SK-N-SH (cell line): ENCODE measurements around the gene LMX1A. TPM values are rescaled to one million over a fixed set of nuclear protein-coding genes. Genes with fewer than 3 reads are reported as not detected.

ENCODE experiments used
- CTCF ChIA-PET: fragments of 300-600, 350-600 bp; formaldehyde crosslinking; extraction: SDS; loops from one replicate; lab custom pipeline; 2021; lab: Yijun Ruan, JAX
- POLR2A ChIA-PET: fragments of 350-600 bp; sonication (Branson Sonifier 250); formaldehyde crosslinking; extraction: SDS; loops from one replicate; lab custom pipeline; 2020; ENCODE audit warnings: antibody characterized with exemption, inconsistent platforms; lab: Yijun Ruan, JAX
- DNase-seq: peaks from one replicate; pipeline ENCODE4 v3.0.0; 2012
- H2AFZ ChIP-seq: fragments of 200-600 bp; sonication (generic); 2 replicates; pipeline ENCODE4 v1.8.1; 2016; ENCODE audit warnings: antibody characterized with exemption, mild to moderate bottlenecking, low read depth
- H3F3A ChIP-seq: fragments of 200-600 bp; sonication (generic); replicated peaks from 2 replicates; pipeline ENCODE3; 2016; ENCODE audit warnings: antibody characterized with exemption, mild to moderate bottlenecking; ENCODE audit not compliant: insufficient read depth
- H3K27ac ChIP-seq, 2 experiments: fragments of 200-500 bp in 1 of 2; fragments of 200-600 bp in 1 of 2; sonication (Bioruptor generic) in 1 of 2; sonication (generic), shearing (Covaris generic) in 1 of 2; 2 replicates each; pipeline versions ENCODE4 v1.5.1 to v1.6.1; 2014 to 2016; ENCODE audit warnings: low read depth in 2 of 2, inconsistent platforms in 1 of 2, low read length in 1 of 2, mild to moderate bottlenecking in 1 of 2, mixed read lengths in 1 of 2
- H3K27me3 ChIP-seq: fragments of 200-600 bp; sonication (generic), shearing (Covaris generic); 2 replicates; pipeline ENCODE4 v1.6.1; 2016; ENCODE audit warnings: mixed run types; ENCODE audit not compliant: insufficient read depth
- H3K36me3 ChIP-seq, 2 experiments: fragments of 200-500 bp in 1 of 2; fragments of 200-600 bp in 1 of 2; sonication (Bioruptor generic) in 1 of 2; sonication (generic) in 1 of 2; replicated peaks in 1 of 2; 2 replicates each; pipeline versions ENCODE3 to v1.5.1; 2014 to 2016; ENCODE audit warnings: low read length in 1 of 2, mild to moderate bottlenecking in 1 of 2; ENCODE audit not compliant: insufficient read depth in 2 of 2, control insufficient read depth in 1 of 2
- H3K4me1 ChIP-seq, 2 experiments: fragments of 200-500 bp in 1 of 2; fragments of 200-600 bp in 1 of 2; sonication (Bioruptor generic) in 1 of 2; sonication (generic), shearing (Covaris generic) in 1 of 2; 2 replicates each; pipeline versions ENCODE4 v1.5.1 to v1.6.1; 2014 to 2016; ENCODE audit warnings: low read depth in 1 of 2, low read length in 1 of 2, mixed run types in 1 of 2; ENCODE audit not compliant: insufficient read depth in 2 of 2, control insufficient read depth in 1 of 2
- H3K4me2 ChIP-seq: fragments of 200-600 bp; sonication (generic), shearing (Covaris generic); 2 replicates; pipeline ENCODE4 v1.6.1; 2017; ENCODE audit warnings: mixed run types
- H3K4me3 ChIP-seq, 2 experiments: fragments of 200-500 bp in 1 of 2; fragments of 200-600 bp in 1 of 2; sonication (Bioruptor generic) in 1 of 2; sonication (generic), shearing (Covaris generic) in 1 of 2; 2 replicates each; pipeline versions ENCODE4 v1.5.1 to v1.8.1; 2014 to 2016; ENCODE audit warnings: low read depth in 2 of 2, inconsistent platforms in 1 of 2, low read length in 1 of 2, mild to moderate bottlenecking in 1 of 2, mixed read lengths in 1 of 2, moderate library complexity in 1 of 2
- H3K79me2 ChIP-seq: fragments of 200-600 bp; sonication (generic); 2 replicates; pipeline ENCODE4 v1.8.1; 2017; ENCODE audit warnings: mild to moderate bottlenecking; ENCODE audit not compliant: insufficient read depth
- H3K9ac ChIP-seq: fragments of 200-600 bp; sonication (generic); 2 replicates; pipeline ENCODE4 v1.6.1; 2017; ENCODE audit warnings: mixed run types
- H3K9me2 ChIP-seq: fragments of 200-600 bp; sonication (generic); 2 replicates; pipeline ENCODE4 v1.6.1; 2017; ENCODE audit warnings: mixed run types
- H3K9me3 ChIP-seq: fragments of 200-600 bp; sonication (generic); 2 replicates; pipeline ENCODE4 v1.6.1; 2017; ENCODE audit warnings: mixed run types, mild to moderate bottlenecking, moderate library complexity
- H4K20me1 ChIP-seq: fragments of 200-600 bp; sonication (generic); 2 replicates; pipeline ENCODE4 v1.6.1; 2017; ENCODE audit warnings: mild to moderate bottlenecking, mixed run types; ENCODE audit not compliant: insufficient read depth
- CHD2 ChIP-seq: fragments of 150-350 bp; IDR thresholded peaks from 2 replicates; pipeline ENCODE4 v1.6.1; 2018; ENCODE audit warnings: low read length; ENCODE audit not compliant: partially characterized antibody
- ELF1 ChIP-seq: IDR thresholded peaks from 2 replicates; pipeline ENCODE4 v1.4.0; 2012
- EP300 ChIP-seq, 2 experiments: IDR thresholded peaks; 2 replicates each; pipeline versions ENCODE4 v1.4.0 to v1.6.1; 2012; ENCODE audit warnings: borderline replicate concordance in 1 of 2, low read depth in 1 of 2, low read length in 1 of 2
- FOSL2 ChIP-seq: IDR thresholded peaks from 2 replicates; pipeline ENCODE4 v1.4.0; 2012; ENCODE audit warnings: low read depth, mild to moderate bottlenecking, moderate library complexity, borderline replicate concordance
- MAX ChIP-seq: IDR thresholded peaks from 2 replicates; pipeline ENCODE4 v1.4.0; 2012; ENCODE audit warnings: low read depth
- MXI1 ChIP-seq: IDR thresholded peaks from 2 replicates; pipeline ENCODE4 v1.6.1; 2012; ENCODE audit warnings: mild to moderate bottlenecking, low read depth, low read length, improper control_type of control experiment
- NFIC ChIP-seq: IDR thresholded peaks from 2 replicates; pipeline ENCODE4 v1.4.0; 2012; ENCODE audit warnings: borderline replicate concordance
- NRF1 ChIP-seq: IDR thresholded peaks from 2 replicates; pipeline ENCODE4 v1.6.1; 2012; ENCODE audit warnings: low read depth, mild to moderate bottlenecking, low read length
- POLR2AphosphoS5 ChIP-seq: IDR thresholded peaks from 2 replicates; pipeline ENCODE4 v1.6.1; 2012; ENCODE audit warnings: low read depth, low read length
- SIN3A ChIP-seq: IDR thresholded peaks from 2 replicates; pipeline ENCODE4 v1.6.1; 2012; ENCODE audit warnings: low read depth, mild to moderate bottlenecking, low read length, moderate library complexity, borderline replicate concordance
- SMC3 ChIP-seq: IDR thresholded peaks from 2 replicates; pipeline ENCODE4 v1.6.1; 2012; ENCODE audit warnings: low read depth, low read length, improper control_type of control experiment
- TCF12 ChIP-seq: IDR thresholded peaks from 2 replicates; pipeline ENCODE4 v1.4.0; 2012
- TEAD4 ChIP-seq: IDR thresholded peaks from 2 replicates; pipeline ENCODE4 v1.4.0; 2012; ENCODE audit warnings: mild to moderate bottlenecking, borderline replicate concordance; ENCODE audit not compliant: insufficient read depth
- YY1 ChIP-seq: IDR thresholded peaks from 2 replicates; pipeline ENCODE4 v1.4.0; 2012; ENCODE audit warnings: low read depth, mild to moderate bottlenecking
- WGBS: methylation state at CpG from one replicate; pipeline ENCODE4 v1.1.6; 2017; ENCODE audit warnings: low lambda C conversion rate; 5-methylcytosine and 5-hydroxymethylcytosine counted together
- polyA plus RNA-seq, 3 experiments: library from polyadenylated mRNA; depleted of rRNA; stranded (reverse); fragments of >200 nt; gene quantifications; 2 replicates each; pipeline ENCODE4 v1.2.3, GENCODE V29; 2012
- TF ChIP-seq, protein P1 (sequence below): fragments of 150-350 bp; IDR thresholded peaks from 2 replicates; pipeline ENCODE4 v1.6.1; 2016; ENCODE audit warnings: mild to moderate bottlenecking, low read depth, low read length
- TF ChIP-seq, protein P2 (sequence below): IDR thresholded peaks from 2 replicates; pipeline ENCODE4 v1.4.0; 2012; ENCODE audit warnings: low read depth, borderline replicate concordance
- TF ChIP-seq, protein P3 (sequence below): fragments of 150-350 bp; IDR thresholded peaks from 2 replicates; pipeline ENCODE4 v1.6.1; 2017; ENCODE audit warnings: antibody characterized with exemption, low read length, low read depth, borderline replicate concordance

LMX1A gene
- polyA plus RNA-seq, 1 of the 3 experiments (the other 2 are of a cell fraction) = not detected

GRCh38 chr1:165189011-165189410 is 167.5 kb downstream of the LMX1A start (continued):
- TF ChIP-seq TCF12 (no peak), SIN3A (no peak), MXI1 (no peak), FOSL2 (no peak)

- no peaks in the 10 kb centered on the region for H3K27me3 ChIP-seq
- no peaks in the 10 kb centered on the region for H3F3A ChIP-seq
- no peak overlapping the region for H3K4me2 ChIP-seq
- WGBS = 9% methylated on average over 3 of the region's 3 CpGs
- no peaks in the 10 kb centered on the region for H3K9me2 ChIP-seq
- ChIA-PET CTCF (no interaction called here), POLR2A (no interaction called here)
- H3K4me3 ChIP-seq = no peak overlapping the region
- no peaks in the 10 kb centered on the region for H3K9me3 ChIP-seq
- H3K79me2 ChIP-seq = no peaks in the 10 kb centered on the region
- no peak overlapping the region for H3K9ac ChIP-seq
- TF ChIP-seq POLR2AphosphoS5 (no peak), NRF1 (no peak), MAX (no peak), YY1 (no peak), TEAD4 (no peak), TCF12 (no peak), EP300 (IDR thresholded peaks at IDR 0.05; ENCODE audit: borderline replicate concordance in 1 of 2, low read depth in 1 of 2, low read length in 1 of 2) (no peak), CHD2 (no peak), ELF1 (no peak), SMC3 (no peak), SIN3A (no peak), NFIC (no peak)
- TF ChIP-seq, protein P1, sequence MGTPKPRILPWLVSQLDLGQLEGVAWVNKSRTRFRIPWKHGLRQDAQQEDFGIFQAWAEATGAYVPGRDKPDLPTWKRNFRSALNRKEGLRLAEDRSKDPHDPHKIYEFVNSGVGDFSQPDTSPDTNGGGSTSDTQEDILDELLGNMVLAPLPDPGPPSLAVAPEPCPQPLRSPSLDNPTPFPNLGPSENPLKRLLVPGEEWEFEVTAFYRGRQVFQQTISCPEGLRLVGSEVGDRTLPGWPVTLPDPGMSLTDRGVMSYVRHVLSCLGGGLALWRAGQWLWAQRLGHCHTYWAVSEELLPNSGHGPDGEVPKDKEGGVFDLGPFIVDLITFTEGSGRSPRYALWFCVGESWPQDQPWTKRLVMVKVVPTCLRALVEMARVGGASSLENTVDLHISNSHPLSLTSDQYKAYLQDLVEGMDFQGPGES = no peak
- TF ChIP-seq, protein P2, sequence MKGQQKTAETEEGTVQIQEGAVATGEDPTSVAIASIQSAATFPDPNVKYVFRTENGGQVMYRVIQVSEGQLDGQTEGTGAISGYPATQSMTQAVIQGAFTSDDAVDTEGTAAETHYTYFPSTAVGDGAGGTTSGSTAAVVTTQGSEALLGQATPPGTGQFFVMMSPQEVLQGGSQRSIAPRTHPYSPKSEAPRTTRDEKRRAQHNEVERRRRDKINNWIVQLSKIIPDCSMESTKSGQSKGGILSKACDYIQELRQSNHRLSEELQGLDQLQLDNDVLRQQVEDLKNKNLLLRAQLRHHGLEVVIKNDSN = no peak
- TF ChIP-seq, protein P3, sequence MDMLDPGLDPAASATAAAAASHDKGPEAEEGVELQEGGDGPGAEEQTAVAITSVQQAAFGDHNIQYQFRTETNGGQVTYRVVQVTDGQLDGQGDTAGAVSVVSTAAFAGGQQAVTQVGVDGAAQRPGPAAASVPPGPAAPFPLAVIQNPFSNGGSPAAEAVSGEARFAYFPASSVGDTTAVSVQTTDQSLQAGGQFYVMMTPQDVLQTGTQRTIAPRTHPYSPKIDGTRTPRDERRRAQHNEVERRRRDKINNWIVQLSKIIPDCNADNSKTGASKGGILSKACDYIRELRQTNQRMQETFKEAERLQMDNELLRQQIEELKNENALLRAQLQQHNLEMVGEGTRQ = no peak
- no peaks in the 10 kb centered on the region for H4K20me1 ChIP-seq
- H3K27ac ChIP-seq = no peak overlapping the region
- no peaks in the 10 kb centered on the region for H3K4me1 ChIP-seq
- no peak for DNase-seq
- no peak overlapping the region for H2AFZ ChIP-seq
- no peaks in the 10 kb centered on the region for H3K36me3 ChIP-seq
Measured at GRCh38 chr1:165187031-165188009, 169.2 kb downstream of the LMX1A start.
